K562 (cell line): ENCODE data around the gene CEBPZ.
"Not testable (repeated sequence)": the region's sequence is repeated elsewhere in the genome, so short reads cannot be mapped to it uniquely, and the experiment has no call there.

ENCODE experiments used
- CBFB ChIP-seq: sonication (generic); formaldehyde crosslinking; IDR thresholded peaks from 2 replicates; pipeline ENCODE4 v1.4.0; 2020; ENCODE audit warnings: mild to moderate bottlenecking, missing genetic modification reagents
- CEBPB ChIP-seq: fragments of 450-650 bp; IDR thresholded peaks from 2 replicates; pipeline ENCODE4 v1.6.1; 2016; ENCODE audit warnings: missing genetic modification characterization, missing compliant biosample characterization
- CHCHD3 ChIP-seq: fragments of 250-450 bp; sonication (Bioruptor Pico); IDR thresholded peaks from 2 replicates; pipeline ENCODE4 v2.1.2; 2022; ENCODE audit warnings: mild to moderate bottlenecking
- EGR1 ChIP-seq: fragments of 450-650 bp; conservative IDR thresholded peaks from 2 replicates; pipeline ENCODE4 v1.6.1; 2017; ENCODE audit warnings: mild to moderate bottlenecking
- EP300 ChIP-seq: IDR thresholded peaks from 2 replicates; pipeline ENCODE4 v1.6.1; 2012; ENCODE audit warnings: low read length, improper control_type of control experiment
- HINFP ChIP-seq: fragments of 450-650 bp; conservative IDR thresholded peaks from 2 replicates; pipeline ENCODE4 v1.6.1; 2016; ENCODE audit warnings: missing genetic modification characterization, low read depth, mild to moderate bottlenecking, control low read depth, missing compliant biosample characterization
- PHF8 ChIP-seq: fragments of 200-600 bp; sonication (generic); IDR thresholded peaks from 2 replicates; pipeline ENCODE4 v1.6.1; 2012; ENCODE audit warnings: mixed run types, mild to moderate bottlenecking, inconsistent platforms, low read length, moderate library complexity, borderline replicate concordance
- POLR2A ChIP-seq: fragments of 450-650 bp; conservative IDR thresholded peaks from 2 replicates; pipeline ENCODE4 v1.6.1; 2016
- SIN3A ChIP-seq, 2 experiments: fragments of 150-350 bp in 1 of 2; IDR thresholded peaks; 2 replicates each; pipeline ENCODE4 v1.6.1; 2011 to 2016; ENCODE audit warnings: borderline replicate concordance in 2 of 2, low read depth in 2 of 2, low read length in 2 of 2, mild to moderate bottlenecking in 2 of 2, moderate library complexity in 2 of 2; ENCODE audit not compliant: control insufficient read depth in 1 of 2
- SMC3 ChIP-seq: conservative IDR thresholded peaks from 2 replicates; pipeline ENCODE4 v1.6.1; 2011; ENCODE audit warnings: low read depth, low read length, improper control_type of control experiment; ENCODE audit not compliant: insufficient read depth
- TCF3 ChIP-seq: sonication (generic); formaldehyde crosslinking; IDR thresholded peaks from 2 replicates; pipeline ENCODE4 v1.4.0; 2020; ENCODE audit warnings: mild to moderate bottlenecking, missing genetic modification reagents
- ZNF584 ChIP-seq: fragments of 200-800 bp; sonication (Bioruptor generic); IDR thresholded peaks from 2 replicates; pipeline ENCODE4 v1.6.1; 2016; ENCODE audit warnings: low read depth, mild to moderate bottlenecking, missing genetic modification characterization, missing compliant biosample characterization
- TF ChIP-seq, protein P1 (sequence below): fragments of 450-650 bp; IDR thresholded peaks from 2 replicates; pipeline ENCODE4 v1.6.1; 2016; ENCODE audit warnings: antibody characterized with exemption

GRCh38 chr2:37195862-37196319 is 35.5 kb downstream of the CEBPZ start:
- TF ChIP-seq CBFB (CRISPR knock-in tag); POLR2A; EP300; ZNF584; HINFP (tag); PHF8; CHCHD3 (CRISPR knock-in tag); SMC3; EGR1; SIN3A (IDR thresholded peaks at IDR 0.05; ENCODE audit: borderline replicate concordance in 2 of 2, control insufficient read depth in 1 of 2, low read depth in 2 of 2, low read length in 2 of 2); TCF3 (CRISPR knock-in tag); CEBPB: not testable (repeated sequence)
- TF ChIP-seq, protein P1, sequence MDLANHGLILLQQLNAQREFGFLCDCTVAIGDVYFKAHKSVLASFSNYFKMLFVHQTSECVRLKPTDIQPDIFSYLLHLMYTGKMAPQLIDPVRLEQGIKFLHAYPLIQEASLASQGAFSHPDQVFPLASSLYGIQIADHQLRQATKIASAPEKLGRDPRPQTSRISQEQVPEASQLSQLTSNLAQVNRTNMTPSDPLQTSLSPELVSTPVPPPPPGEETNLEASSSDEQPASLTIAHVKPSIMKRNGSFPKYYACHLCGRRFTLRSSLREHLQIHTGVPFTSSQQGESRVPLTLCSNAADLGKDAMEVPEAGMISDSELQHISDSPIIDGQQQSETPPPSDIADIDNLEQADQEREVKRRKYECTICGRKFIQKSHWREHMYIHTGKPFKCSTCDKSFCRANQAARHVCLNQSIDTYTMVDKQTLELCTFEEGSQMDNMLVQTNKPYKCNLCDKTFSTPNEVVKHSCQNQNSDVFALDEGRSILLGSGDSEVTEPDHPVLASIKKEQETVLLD, result not testable (repeated sequence)
